H1 (cell line): ENCODE data around the gene DAPK1. TPM values are rescaled to one million over a fixed set of nuclear protein-coding genes. Genes with fewer than 3 reads are reported as not detected.

Source experiments
- CTCF ChIA-PET: fragments of 300-600 bp; sonication (Branson Sonifier 250); formaldehyde crosslinking; loops from one replicate; lab custom pipeline; 2021; ENCODE audit not compliant: partially characterized antibody; lab: Charles Lee
- POLR2A ChIA-PET: fragments of 300-600 bp; sonication (Branson Sonifier 250); formaldehyde crosslinking; loops from one replicate; lab custom pipeline; 2021; ENCODE audit warnings: inconsistent platforms; ENCODE audit not compliant: partially characterized antibody; lab: Charles Lee
- DNase-seq, 2 experiments: peaks; one replicate each; pipeline versions ENCODE4 v3.0.0 to v3.0.0-alpha.2; 2010 to 2022; ENCODE audit warnings: low spot score in 2 of 2, low read depth in 1 of 2, mixed read lengths in 1 of 2
- FAIRE-seq: peaks from 2 replicates; lab custom pipeline; 2011; peaks lifted over from hg19 to GRCh38; lab: Jason Lieb, UNC
- H2AFZ ChIP-seq: 2 replicates; pipeline ENCODE4 v1.8.1; 2012; ENCODE audit warnings: low read length, inconsistent platforms
- H2AK5ac ChIP-seq: 2 replicates; pipeline ENCODE4 v1.6.1; 2013; ENCODE audit warnings: low read depth, low read length
- H2BK120ac ChIP-seq: replicated peaks from 2 replicates; pipeline ENCODE3; 2013; ENCODE audit warnings: low read depth, low read length, inconsistent platforms
- H2BK12ac ChIP-seq: 2 replicates; pipeline ENCODE4 v1.6.1; 2013; ENCODE audit warnings: low read depth, low read length
- H2BK15ac ChIP-seq: 2 replicates; pipeline ENCODE4 v1.6.1; 2013; ENCODE audit warnings: low read length
- H2BK20ac ChIP-seq: 2 replicates; pipeline ENCODE4 v1.6.1; 2013; ENCODE audit warnings: low read length
- H2BK5ac ChIP-seq: 2 replicates; pipeline ENCODE4 v1.6.1; 2013; ENCODE audit warnings: low read depth, low read length
- H3K14ac ChIP-seq: 2 replicates; pipeline ENCODE4 v1.6.1; 2013; ENCODE audit warnings: inconsistent platforms; ENCODE audit not compliant: insufficient read length
- H3K18ac ChIP-seq: 2 replicates; pipeline ENCODE4 v1.6.1; 2013; ENCODE audit warnings: low read length; ENCODE audit errors: extremely low read depth
- H3K23ac ChIP-seq: 2 replicates; pipeline ENCODE4 v1.6.1; 2013; ENCODE audit warnings: inconsistent platforms; ENCODE audit not compliant: insufficient read length
- H3K23me2 ChIP-seq: 2 replicates; pipeline ENCODE4 v1.6.1; 2013; ENCODE audit warnings: low read depth, low read length
- H3K27ac ChIP-seq: 2 replicates; pipeline ENCODE4 v1.6.1; 2011; ENCODE audit warnings: low read depth, low read length, inconsistent platforms
- H3K27me3 ChIP-seq, 4 experiments: replicated peaks in 1 of 4; 1 replicate in 1 of 4; 2 replicates in 3 of 4; pipeline versions ENCODE4 v1.6.1 to v1.8.1; 2011 to 2013; ENCODE audit warnings: low read length in 3 of 4, mild to moderate bottlenecking in 3 of 4, inconsistent platforms in 2 of 4, mixed read lengths in 2 of 4, moderate library complexity in 1 of 4; ENCODE audit not compliant: control insufficient read depth in 3 of 4, insufficient read depth in 3 of 4; ENCODE audit errors: extremely low read depth in 1 of 4
- H3K36me3 ChIP-seq, 4 experiments: 2 replicates each; pipeline versions ENCODE4 v1.6.1 to v1.8.1; 2011 to 2013; ENCODE audit warnings: mild to moderate bottlenecking in 4 of 4, low read length in 3 of 4, moderate library complexity in 2 of 4, control low read depth in 1 of 4, inconsistent platforms in 1 of 4; ENCODE audit not compliant: insufficient read depth in 4 of 4, control insufficient read depth in 2 of 4
- H3K4ac ChIP-seq: replicated peaks from 2 replicates; pipeline ENCODE3; 2013; ENCODE audit warnings: low read length, low read depth, mixed read lengths, inconsistent platforms; ENCODE audit not compliant: insufficient read length
- H3K4me1 ChIP-seq, 4 experiments: replicated peaks in 1 of 4; 1 replicate in 1 of 4; 2 replicates in 3 of 4; pipeline versions ENCODE4 v1.6.1 to v1.8.1; 2011 to 2013; ENCODE audit warnings: low read length in 3 of 4, inconsistent platforms in 2 of 4, mixed read lengths in 1 of 4; ENCODE audit not compliant: insufficient read depth in 4 of 4, control insufficient read depth in 3 of 4
- H3K4me2 ChIP-seq, 2 experiments: 2 replicates each; pipeline versions ENCODE4 v1.6.1 to v1.8.1; 2011 to 2013; ENCODE audit warnings: low read depth in 2 of 2, low read length in 2 of 2, control low read depth in 1 of 2, inconsistent platforms in 1 of 2, mild to moderate bottlenecking in 1 of 2; ENCODE audit not compliant: insufficient read depth in 1 of 2
- H3K4me3 ChIP-seq, 4 experiments: fragments of 200-600, 300-600 bp in 1 of 4; sonication (generic), shearing (Covaris generic), sonication (Bioruptor Twin) in 1 of 4; 2 replicates each; pipeline versions ENCODE4 v1.5.1 to v1.8.1; 2011 to 2016; ENCODE audit warnings: low read length in 4 of 4, low read depth in 3 of 4, control low read depth in 2 of 4, inconsistent platforms in 2 of 4, mild to moderate bottlenecking in 2 of 4, mixed read lengths in 1 of 4, moderate library complexity in 1 of 4; ENCODE audit not compliant: insufficient read depth in 2 of 4; ENCODE audit errors: extremely low read depth in 1 of 4
- H3K56ac ChIP-seq: replicated peaks from 2 replicates; pipeline ENCODE3; 2013; ENCODE audit warnings: low read depth, mild to moderate bottlenecking, mixed read lengths, low read length, inconsistent platforms; ENCODE audit not compliant: insufficient read length
- H3K79me1 ChIP-seq: 2 replicates; pipeline ENCODE4 v1.6.1; 2013; ENCODE audit warnings: low read depth, low read length, control low read depth
- H3K79me2 ChIP-seq, 2 experiments: 2 replicates each; pipeline versions ENCODE4 v1.6.1 to v1.8.1; 2012 to 2013; ENCODE audit warnings: low read length in 2 of 2, mild to moderate bottlenecking in 2 of 2, inconsistent platforms in 1 of 2; ENCODE audit not compliant: insufficient read depth in 2 of 2, control insufficient read depth in 1 of 2
- H3K9ac ChIP-seq, 4 experiments: replicated peaks in 1 of 4; 1 replicate in 1 of 4; 2 replicates in 3 of 4; pipeline versions ENCODE4 v1.6.1 to v1.8.1; 2011 to 2013; ENCODE audit warnings: low read depth in 3 of 4, low read length in 3 of 4, control low read depth in 2 of 4, mild to moderate bottlenecking in 2 of 4, moderate library complexity in 2 of 4, inconsistent platforms in 1 of 4; ENCODE audit errors: extremely low read depth in 1 of 4
- H3K9me3 ChIP-seq, 2 experiments: 2 replicates each; pipeline versions ENCODE4 v1.6.1 to v1.8.1; 2012 to 2013; ENCODE audit warnings: mild to moderate bottlenecking in 2 of 2, moderate library complexity in 2 of 2, control low read depth in 1 of 2, inconsistent platforms in 1 of 2, low read depth in 1 of 2, low read length in 1 of 2, mixed read lengths in 1 of 2; ENCODE audit not compliant: insufficient read depth in 2 of 2
- H4K20me1 ChIP-seq, 2 experiments: replicated peaks in 1 of 2; 2 replicates each; pipeline versions ENCODE3 to v1.8.1; 2011 to 2013; ENCODE audit warnings: inconsistent platforms in 2 of 2, low read length in 2 of 2, mild to moderate bottlenecking in 1 of 2; ENCODE audit not compliant: insufficient read depth in 2 of 2, control insufficient read depth in 1 of 2
- H4K5ac ChIP-seq: 2 replicates; pipeline ENCODE4 v1.6.1; 2013; ENCODE audit warnings: low read length, low read depth, mixed read lengths, inconsistent platforms; ENCODE audit not compliant: insufficient read length
- H4K8ac ChIP-seq: 2 replicates; pipeline ENCODE4 v1.8.0; 2013; ENCODE audit warnings: mild to moderate bottlenecking, moderate library complexity, low read length, inconsistent platforms; ENCODE audit not compliant: insufficient read depth; ENCODE audit errors: extremely low read depth
- H4K91ac ChIP-seq: replicated peaks from 2 replicates; pipeline ENCODE3; 2013; ENCODE audit warnings: low read length, mixed read lengths, inconsistent platforms; ENCODE audit not compliant: insufficient read length
- JUN ChIP-seq: IDR thresholded peaks from 2 replicates; pipeline ENCODE4 v1.6.1; 2011; ENCODE audit warnings: low read depth, mild to moderate bottlenecking, improper control_type of control experiment, low read length
- SIRT6 ChIP-seq: IDR thresholded peaks from one replicate; pipeline ENCODE4 v1.7.1; 2012; ENCODE audit warnings: low read length, inconsistent platforms
- WGBS, 2 experiments: shearing (Covaris generic) in 1 of 2; methylation state at CpG; one replicate each; pipeline versions ENCODE4 v1.1.6 to v1.1.7; 2013 to 2015; ENCODE audit warnings: low lambda C conversion rate in 2 of 2, mixed read lengths in 2 of 2, inconsistent platforms in 1 of 2, low coverage in 1 of 2, missing lambda C conversion rate in 1 of 2; ENCODE audit not compliant: insufficient replicate concordance in 2 of 2, insufficient coverage in 1 of 2, insufficient read length in 1 of 2; ENCODE audit errors: extremely low coverage in 1 of 2, missing lambda C conversion rate in 1 of 2; 5-methylcytosine and 5-hydroxymethylcytosine counted together
- polyA plus RNA-seq, 7 experiments: library from polyadenylated mRNA; depleted of rRNA in 3 of 7; stranded (reverse) in 5 of 7; unstranded in 2 of 7; fragments of >200 nt in 5 of 7; fragments of 200-250 nt in 2 of 7; gene quantifications; 1 replicate in 5 of 7; 2 replicates in 1 of 7; 4 replicates in 1 of 7; pipeline versions ENCODE4 v1.2.1 to v1.2.3, GENCODE V29; 2011 to 2013; ENCODE audit warnings: missing spikeins in 2 of 7, mixed read lengths in 2 of 7
- total RNA-seq: library from RNA; stranded (reverse); fragmentation: NEBNext Ultra II Directional; extraction: Animal tissue kit (Norgen Biotek cat#: 25700); gene quantifications from 2 replicates; pipeline ENCODE4 v1.2.1, GENCODE V29; 2021

The DAPK1 gene
- total and polyA plus RNA-seq, 2 of the 8 experiments (the other 6 are each of a cell fraction or from before 2014, with no cell fraction given): 62.4 to 131 TPM

DNA sequence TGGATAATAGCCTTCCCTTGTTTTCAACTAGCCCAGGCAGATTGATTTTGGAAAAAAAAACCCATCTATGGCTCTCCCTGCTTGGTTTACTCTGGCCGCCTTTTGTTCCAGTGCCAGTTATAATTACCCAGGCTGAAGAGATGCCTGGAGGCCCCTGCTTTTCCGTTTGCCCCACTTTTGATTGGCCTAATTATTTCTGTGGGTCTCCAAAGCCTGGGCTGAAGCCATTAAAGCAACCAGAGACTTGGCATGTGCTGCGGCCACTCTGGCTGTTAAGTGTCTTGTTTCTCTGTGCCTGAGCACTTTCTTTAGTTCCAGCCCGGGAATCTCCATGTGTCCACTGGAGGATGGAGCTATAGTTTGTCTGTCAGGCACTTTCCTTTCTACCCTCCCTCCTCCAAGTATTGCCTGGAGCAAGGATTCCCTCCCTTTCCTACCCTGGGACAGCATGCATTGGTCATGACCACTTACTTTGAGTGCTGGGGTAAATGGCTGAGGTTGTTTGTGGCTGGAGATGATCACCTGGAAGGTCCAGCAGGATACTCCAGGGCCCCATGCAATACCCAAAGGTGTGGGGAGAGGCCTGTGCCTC, 123.2 kb downstream of the DAPK1 start:
- POLR2A ChIA-PET: interaction anchor here (1.0 kb wide), 1 partner anchor 38 kb away, joined by 5 read pairs; no protein-coding TSS in a partner anchor
- peaks cover 0 to 24% (median 12%) of the 10 kb centered on the region in 4 experiments; a peak in 5 of 8 replicates for H3K36me3 ChIP-seq
- H2BK20ac ChIP-seq: no peak overlapping the region

More for the DNA sequence above, 123.2 kb downstream of the DAPK1 start:
- H2BK15ac ChIP-seq: no peak overlapping the region
- H2AK5ac ChIP-seq: no peak overlapping the region
- no peak overlapping the region for H3K23ac ChIP-seq
- H3K14ac ChIP-seq: no peak overlapping the region
- H3K4ac ChIP-seq: no peak overlapping the region
- no peak overlapping the region for H3K27ac ChIP-seq
- no peak overlapping the region for H4K91ac ChIP-seq
- TF ChIP-seq SIRT6 (no peak), JUN (no peak)
- FAIRE-seq (no peak), DNase-seq (no peak)
- no peak overlapping the region for H2AFZ ChIP-seq
- no peaks in the 10 kb centered on the region for H3K9me3 ChIP-seq
- CTCF ChIA-PET: interaction anchor here (1.0 to 1.9 kb wide), 4 partner anchors 7 to 283 kb away, joined by 3 to 7 read pairs (median 4); no protein-coding TSS in a partner anchor
- H3K79me1 ChIP-seq: peaks cover 9% of the 10 kb centered on the region
- H2BK120ac ChIP-seq: no peak overlapping the region
- H4K8ac ChIP-seq: no peak overlapping the region
- H3K27me3 ChIP-seq: no peaks in the 10 kb centered on the region
- no peaks in the 10 kb centered on the region for H3K23me2 ChIP-seq
- no peak overlapping the region for H4K5ac ChIP-seq
- peaks cover 0 to 8% of the 10 kb centered on the region in 2 experiments for H4K20me1 ChIP-seq
- H3K18ac ChIP-seq: no peak overlapping the region
- H3K9ac ChIP-seq: no peak overlapping the region
- peaks cover 0 to 38% of the 10 kb centered on the region in 2 experiments; a peak in 2 of 4 replicates for H3K79me2 ChIP-seq
- peak overlapping the region; percentile 55; the same call in 1 of the 2 replicates for H2BK5ac ChIP-seq
- 0 out of 2 replicates have a peak overlapping the region, but pooled peaks have one; percentile 21 for H2BK12ac ChIP-seq
- H3K4me3 ChIP-seq: no peak overlapping the region
- H3K4me1 ChIP-seq: peaks cover 0 to 2% (median 0%) of the 10 kb centered on the region in 4 experiments; a peak in 1 of 7 replicates
- H3K56ac ChIP-seq: no peak overlapping the region
- no peak overlapping the region for H3K4me2 ChIP-seq
- WGBS, 2 experiments: 100% methylated on average over 4 of the region's 4 CpGs; no CpG with 5 or more reads in 1 of the 2 experiments
